Activated B cell treated with CpG ODN at 0.5 μM for 24 hours (primary cell): ENCODE data around the gene JSRP1. TPM values are rescaled to one million over a fixed set of nuclear protein-coding genes. Genes with fewer than 3 reads are reported as not detected.

Experiments used
- ATAC-seq: fragments of 200-7000 bp; cut with Tn5 transposase; one replicate; pipeline ENCODE4 v1.10.0; 2021; ENCODE audit warnings: low read depth, mild to moderate bottlenecking, moderate library complexity
- CTCF ChIA-PET: fragments of 350-600 bp; sonication (Branson Sonifier 250); formaldehyde crosslinking; loops from one replicate; lab custom pipeline; 2021; ENCODE audit warnings: antibody characterized with exemption; lab: Charles Lee
- POLR2A ChIA-PET: fragments of 350-600 bp; sonication (Branson Sonifier 250); formaldehyde crosslinking; loops from one replicate; lab custom pipeline; 2021; ENCODE audit warnings: antibody characterized with exemption; lab: Charles Lee
- DNase-seq: peaks from one replicate; pipeline ENCODE4 v3.0.0; 2022
- H3K27ac Mint-ChIP-seq: one replicate; pipeline ENCODE4 v1.8.0; 2020; ENCODE audit warnings: mixed read lengths
- H3K27me3 Mint-ChIP-seq: one replicate; pipeline ENCODE4 v1.8.0; 2021; ENCODE audit warnings: mixed read lengths
- H3K36me3 Mint-ChIP-seq: one replicate; pipeline ENCODE4 v1.8.0; 2021; ENCODE audit warnings: low read depth, mixed read lengths
- H3K4me1 Mint-ChIP-seq: one replicate; pipeline ENCODE4 v1.8.0; 2021; ENCODE audit warnings: mixed read lengths
- H3K4me3 Mint-ChIP-seq: one replicate; pipeline ENCODE4 v1.8.0; 2020; ENCODE audit warnings: mild to moderate bottlenecking, mixed read lengths
- H3K9me3 Mint-ChIP-seq: one replicate; pipeline ENCODE4 v1.8.0; 2020; ENCODE audit warnings: mixed read lengths
- CTCF ChIP-seq: fragments of 200-600 bp; IDR thresholded peaks from one replicate; pipeline ENCODE4 v1.8.0; 2022; ENCODE audit warnings: antibody characterized with exemption, mild to moderate bottlenecking
- intact Hi-C: fragments of 100-400 bp; cut with micrococcal nuclease; formaldehyde crosslinking; loops from one replicate; pipeline ENCODE4 v1.15.1; 2024
- total RNA-seq: library from RNA; stranded (reverse); gene quantifications from 2 replicates; pipeline ENCODE4 v1.2.3, GENCODE V29; 2022

Gene JSRP1
- total RNA-seq, 1 donor from 2014 or later: 0.31 TPM

GRCh38 chr19:2226840-2227360 is 29.3 kb downstream of the JSRP1 start:
- intact Hi-C loops: no loop called here
- H3K27ac Mint-ChIP-seq: no peak overlapping the region
- no peak overlapping the region for H3K4me3 Mint-ChIP-seq
- H3K36me3 Mint-ChIP-seq: peaks cover 68% of the 10 kb centered on the region
- ChIA-PET CTCF (interaction anchor here (1.0 to 1.3 kb wide), 3 partner anchors 9 to 71 kb away, joined by 3 to 4 read pairs (median 3); partner anchors contain the start of gene PLEKHJ1), POLR2A (interaction anchor here (0.6 to 1.5 kb wide), 6 partner anchors 9 to 374 kb away, joined by 3 to 4 read pairs (median 4); partner anchors contain the start of gene PLEKHJ1)
- no peak for TF ChIP-seq CTCF
- ATAC-seq: no peak
- H3K9me3 Mint-ChIP-seq: no peaks in the 10 kb centered on the region
- peaks cover 45% of the 10 kb centered on the region for H3K4me1 Mint-ChIP-seq
- DNase-seq: no peak
- H3K27me3 Mint-ChIP-seq: no peaks in the 10 kb centered on the region

GRCh38 chr19:2226051-2226839 is 30.0 kb downstream of the JSRP1 start:
- DNase-seq (no peak), ATAC-seq (no peak)
- Mint-ChIP-seq H3K27ac (no peak overlapping the region), H3K9me3 (no peaks in the 10 kb centered on the region), H3K27me3 (no peaks in the 10 kb centered on the region), H3K4me1 (peaks cover 42% of the 10 kb centered on the region), H3K36me3 (peaks cover 64% of the 10 kb centered on the region), H3K4me3 (no peak overlapping the region)
- CTCF ChIA-PET: interaction anchor here (1.3 kb wide), 1 partner anchor 70 kb away, joined by 3 read pairs; no protein-coding TSS in a partner anchor
- intact Hi-C loops: no loop called here
- POLR2A ChIA-PET: interaction anchor here (1.2 to 1.4 kb wide), 2 partner anchors 10 to 46 kb away, joined by 3 read pairs; partner anchors contain the start of gene PLEKHJ1
- no peak for TF ChIP-seq CTCF

- ATAC-seq (no peak), DNase-seq (no peak)
- no peak for TF ChIP-seq CTCF
- Mint-ChIP-seq H3K27me3 (no peaks in the 10 kb centered on the region), H3K27ac (no peak overlapping the region), H3K4me1 (peaks cover 42% of the 10 kb centered on the region), H3K4me3 (no peak overlapping the region), H3K36me3 (peaks cover 67% of the 10 kb centered on the region), H3K9me3 (no peaks in the 10 kb centered on the region)
- POLR2A ChIA-PET: no interaction called here
- intact Hi-C loops: no loop called here
- CTCF ChIA-PET: interaction anchor here (0.8 to 1.3 kb wide), 4 partner anchors 10 to 412 kb away, joined by 3 read pairs; partner anchors contain the start of gene PLEKHJ1
These were observed 30.7 kb downstream of the JSRP1 start for GRCh38 chr19:2225415-2226050.

GRCh38 chr19:2224754-2225349 is 31.4 kb downstream of the JSRP1 start:
- no peaks in the 10 kb centered on the region for H3K27me3 Mint-ChIP-seq
- ChIA-PET POLR2A (no interaction called here), CTCF (interaction anchor here (0.8 to 1.2 kb wide), 3 partner anchors 11 to 412 kb away, joined by 3 read pairs; partner anchors contain the start of gene PLEKHJ1)
- H3K9me3 Mint-ChIP-seq: no peaks in the 10 kb centered on the region
- H3K4me3 Mint-ChIP-seq: no peak overlapping the region
- no peak for TF ChIP-seq CTCF
- H3K4me1 Mint-ChIP-seq: peaks cover 42% of the 10 kb centered on the region
- DNase-seq (no peak), ATAC-seq (no peak)
- H3K36me3 Mint-ChIP-seq: peaks cover 67% of the 10 kb centered on the region
- intact Hi-C loops: loop anchor here (1.0 kb wide), 2 partner anchors 56 to 69 kb away; no protein-coding TSS in a partner anchor
- H3K27ac Mint-ChIP-seq: peak overlapping the region; percentile 87
